Astrocyte of the cerebellum (primary cell): Measurements from ENCODE around the gene LAG3.

Experiments used
- DNase-seq: peaks from one replicate; pipeline ENCODE4 v3.0.0-alpha.2; 2011; ENCODE audit warnings: low read depth
- H3K4me3 ChIP-seq: 2 replicates; pipeline ENCODE4 v1.5.1; 2011; ENCODE audit warnings: mild to moderate bottlenecking, low read depth, low read length, moderate library complexity
- in situ Hi-C: cut with HindIII; loops from 2 replicates; pipeline ENCODE4 v1.10.0; 2017; ENCODE audit warnings: low sequenced_read_pairs
- TF ChIP-seq, protein P1 (sequence below): IDR thresholded peaks from 2 replicates; pipeline ENCODE4 v1.5.1; 2012; ENCODE audit warnings: low read length, low read depth, moderate library complexity, mild to moderate bottlenecking; ENCODE audit errors: missing control alignments

Gene LAG3

DNA sequence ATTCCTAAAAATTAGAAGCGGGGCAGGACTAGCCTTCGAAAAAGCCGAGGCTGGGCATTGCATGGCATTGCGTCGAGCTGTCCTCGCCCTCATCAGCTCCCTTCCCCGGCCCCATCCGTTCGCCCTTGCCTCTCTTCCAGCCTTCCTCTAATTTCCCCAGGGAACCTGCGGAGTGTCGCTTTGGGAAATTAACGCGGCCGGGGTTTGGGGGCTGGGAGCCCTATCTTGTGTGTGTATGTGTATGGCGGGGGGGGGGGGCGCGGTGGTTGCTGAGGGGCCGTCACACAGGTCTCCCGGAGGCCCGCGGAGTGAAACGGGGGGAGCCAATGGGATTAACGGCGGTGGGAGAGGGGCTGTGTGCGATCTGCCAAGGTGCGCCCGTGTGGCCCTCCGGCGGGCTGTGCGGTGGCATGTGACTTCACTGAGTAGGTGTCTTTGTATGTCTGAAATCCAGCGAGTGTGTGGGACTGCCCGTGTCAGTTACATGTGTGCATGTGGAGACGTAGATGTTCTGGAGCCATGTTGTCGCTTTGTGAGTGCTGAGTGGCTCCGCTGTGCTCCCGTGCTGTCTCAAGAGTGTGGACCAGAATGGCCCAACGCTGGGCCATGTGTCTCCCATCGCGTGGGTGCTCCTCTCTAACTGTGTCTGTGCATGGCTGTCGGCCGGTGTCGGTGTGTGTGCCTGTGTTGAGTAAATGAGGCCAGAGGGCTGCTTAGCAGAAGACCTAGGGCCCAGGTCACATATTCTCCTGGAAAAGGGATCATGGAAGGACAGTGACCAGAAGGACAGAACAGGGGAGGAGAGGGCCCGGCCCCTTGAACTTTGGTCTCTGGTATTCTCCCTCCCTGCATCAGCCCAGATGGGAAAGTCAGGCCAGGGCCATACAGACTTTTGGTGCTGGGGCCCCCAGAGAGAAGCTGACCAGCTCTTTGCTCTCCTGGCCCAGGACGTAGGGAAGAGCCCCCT, 4.7 kb upstream of the LAG3 start:
- no peak for DNase-seq
- in situ Hi-C loops = loop anchor here (5.0 kb wide), 1 partner anchor 45 kb away; no protein-coding TSS in a partner anchor
- peak overlapping the region; percentile 94 for H3K4me3 ChIP-seq
- TF ChIP-seq, protein P1, sequence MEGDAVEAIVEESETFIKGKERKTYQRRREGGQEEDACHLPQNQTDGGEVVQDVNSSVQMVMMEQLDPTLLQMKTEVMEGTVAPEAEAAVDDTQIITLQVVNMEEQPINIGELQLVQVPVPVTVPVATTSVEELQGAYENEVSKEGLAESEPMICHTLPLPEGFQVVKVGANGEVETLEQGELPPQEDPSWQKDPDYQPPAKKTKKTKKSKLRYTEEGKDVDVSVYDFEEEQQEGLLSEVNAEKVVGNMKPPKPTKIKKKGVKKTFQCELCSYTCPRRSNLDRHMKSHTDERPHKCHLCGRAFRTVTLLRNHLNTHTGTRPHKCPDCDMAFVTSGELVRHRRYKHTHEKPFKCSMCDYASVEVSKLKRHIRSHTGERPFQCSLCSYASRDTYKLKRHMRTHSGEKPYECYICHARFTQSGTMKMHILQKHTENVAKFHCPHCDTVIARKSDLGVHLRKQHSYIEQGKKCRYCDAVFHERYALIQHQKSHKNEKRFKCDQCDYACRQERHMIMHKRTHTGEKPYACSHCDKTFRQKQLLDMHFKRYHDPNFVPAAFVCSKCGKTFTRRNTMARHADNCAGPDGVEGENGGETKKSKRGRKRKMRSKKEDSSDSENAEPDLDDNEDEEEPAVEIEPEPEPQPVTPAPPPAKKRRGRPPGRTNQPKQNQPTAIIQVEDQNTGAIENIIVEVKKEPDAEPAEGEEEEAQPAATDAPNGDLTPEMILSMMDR = no peak

DNA sequence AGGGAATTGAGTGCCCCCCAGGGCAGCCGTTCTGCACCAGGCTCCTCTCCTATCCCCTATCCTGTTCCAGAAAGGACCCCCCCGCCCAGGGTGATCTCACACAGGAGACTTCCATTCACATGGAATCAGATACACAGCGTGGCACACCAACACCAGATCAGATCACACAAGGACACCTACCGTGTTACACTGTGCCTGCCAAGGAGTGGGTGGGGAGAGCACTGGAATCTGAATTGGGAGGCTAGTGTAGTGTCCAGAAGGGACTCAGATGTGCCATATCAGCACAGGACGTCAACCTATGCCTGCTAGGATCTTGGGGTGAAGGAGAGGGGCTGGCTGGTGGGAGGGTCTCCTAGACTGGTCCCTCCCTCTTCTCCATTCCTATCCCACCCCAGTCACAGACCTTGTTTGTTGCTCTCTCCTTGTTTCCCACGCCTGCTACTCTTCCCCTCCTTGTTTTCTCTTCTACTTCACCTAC, 3.8 kb upstream of the LAG3 start:
- H3K4me3 ChIP-seq = peak overlapping the region; percentile 94
- in situ Hi-C loops = loop anchor here (5.0 kb wide), 1 partner anchor 44 kb away; no protein-coding TSS in a partner anchor
- TF ChIP-seq, protein P1 = no peak
- DNase-seq = no peak

DNA sequence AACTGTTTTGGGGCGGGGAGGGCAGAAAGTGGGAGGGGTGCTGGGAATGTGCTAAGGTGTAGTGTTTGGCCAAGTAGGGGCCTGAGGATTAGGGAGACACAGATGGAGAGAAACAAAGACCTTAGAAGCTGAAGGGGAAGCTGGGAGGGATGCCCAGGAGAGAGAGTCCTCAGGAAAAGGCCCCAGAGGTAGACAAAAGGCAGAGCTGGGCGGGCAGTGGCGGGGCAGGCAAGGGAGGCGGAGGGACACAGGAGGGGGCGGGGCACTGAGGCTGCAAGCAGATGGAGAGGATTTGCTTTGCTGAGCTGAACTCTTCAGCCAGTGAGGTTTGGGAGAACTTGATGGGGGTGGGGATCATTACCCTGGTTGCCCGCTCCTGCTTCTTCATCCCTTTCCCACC, 3.3 kb upstream of the LAG3 start:
- in situ Hi-C loops = loop anchor here (5.0 kb wide), 1 partner anchor 43 kb away; no protein-coding TSS in a partner anchor
- no peak for DNase-seq
- TF ChIP-seq, protein P1 = no peak
- H3K4me3 ChIP-seq = peak overlapping the region; percentile 94

DNA sequence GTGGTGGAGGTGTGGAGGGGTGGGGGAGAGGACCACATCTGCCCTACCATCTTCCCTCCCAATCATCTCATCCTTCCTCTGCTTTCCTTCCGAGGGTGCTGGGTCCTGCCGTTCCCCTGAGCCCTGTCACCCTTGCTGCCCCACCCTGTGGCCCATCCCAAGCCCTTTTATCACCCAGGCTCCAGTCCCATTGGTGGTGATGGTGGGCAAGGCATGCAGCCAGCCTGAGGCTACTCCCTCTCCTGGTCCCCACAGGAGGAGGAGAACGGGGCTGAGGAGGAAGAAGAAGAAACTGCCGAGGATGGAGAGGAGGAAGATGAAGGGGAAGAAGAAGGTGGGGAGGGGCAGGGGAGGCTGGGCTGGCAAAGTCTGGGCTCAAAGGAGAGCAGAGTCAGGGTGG, 2.7 kb upstream of the LAG3 start:
- in situ Hi-C loops = loop anchor here (5.0 kb wide), 1 partner anchor 43 kb away; no protein-coding TSS in a partner anchor
- TF ChIP-seq, protein P1 = no peak
- no peak for DNase-seq
- no peak overlapping the region for H3K4me3 ChIP-seq

DNA sequence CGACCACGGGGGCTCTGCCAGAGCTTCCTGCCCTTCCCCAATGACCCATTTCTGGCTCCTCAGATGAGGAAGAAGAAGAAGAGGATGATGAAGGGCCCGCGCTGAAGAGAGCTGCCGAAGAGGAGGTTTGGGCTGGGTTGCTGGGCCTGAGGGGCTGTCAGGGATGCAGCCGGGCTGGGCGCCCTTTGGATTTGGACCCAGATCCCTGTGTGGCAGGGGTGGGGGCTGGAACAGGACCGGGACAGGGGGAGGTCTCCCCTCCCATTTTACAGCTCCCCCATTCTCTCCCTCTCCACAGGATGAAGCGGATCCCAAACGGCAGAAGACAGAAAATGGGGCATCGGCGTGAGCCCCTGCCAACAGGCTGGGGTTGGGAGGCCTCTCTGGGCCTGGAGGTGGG, 2.2 kb upstream of the LAG3 start:
- TF ChIP-seq, protein P1 = no peak
- no peak overlapping the region for H3K4me3 ChIP-seq
- in situ Hi-C loops = no loop called here
- no peak for DNase-seq

DNA sequence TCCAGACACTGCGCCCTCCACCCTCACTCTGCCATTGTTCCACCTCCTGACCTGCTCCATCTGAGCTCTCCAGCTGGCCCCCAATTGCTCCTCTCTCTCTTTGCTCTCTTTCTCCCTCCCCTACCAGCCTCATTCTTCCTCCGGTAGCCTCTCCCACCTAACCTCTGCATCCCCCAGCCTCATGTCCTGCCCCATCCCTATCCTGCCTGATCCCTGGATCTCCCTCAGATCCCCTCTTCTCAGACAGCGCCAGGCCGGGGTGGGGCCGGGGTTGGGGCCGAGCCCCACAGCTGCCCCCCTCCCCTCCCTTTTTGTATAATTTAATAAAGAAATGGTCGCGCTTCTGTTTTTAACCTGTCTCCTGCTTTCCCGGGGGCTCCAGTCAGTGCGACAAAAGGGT, 1.7 kb upstream of the LAG3 start:
- DNase-seq = no peak
- TF ChIP-seq, protein P1 = no peak
- no peak overlapping the region for H3K4me3 ChIP-seq
- in situ Hi-C loops = no loop called here
